ENCODE data around the gene PRDM16.

Gene PRDM16

DNA sequence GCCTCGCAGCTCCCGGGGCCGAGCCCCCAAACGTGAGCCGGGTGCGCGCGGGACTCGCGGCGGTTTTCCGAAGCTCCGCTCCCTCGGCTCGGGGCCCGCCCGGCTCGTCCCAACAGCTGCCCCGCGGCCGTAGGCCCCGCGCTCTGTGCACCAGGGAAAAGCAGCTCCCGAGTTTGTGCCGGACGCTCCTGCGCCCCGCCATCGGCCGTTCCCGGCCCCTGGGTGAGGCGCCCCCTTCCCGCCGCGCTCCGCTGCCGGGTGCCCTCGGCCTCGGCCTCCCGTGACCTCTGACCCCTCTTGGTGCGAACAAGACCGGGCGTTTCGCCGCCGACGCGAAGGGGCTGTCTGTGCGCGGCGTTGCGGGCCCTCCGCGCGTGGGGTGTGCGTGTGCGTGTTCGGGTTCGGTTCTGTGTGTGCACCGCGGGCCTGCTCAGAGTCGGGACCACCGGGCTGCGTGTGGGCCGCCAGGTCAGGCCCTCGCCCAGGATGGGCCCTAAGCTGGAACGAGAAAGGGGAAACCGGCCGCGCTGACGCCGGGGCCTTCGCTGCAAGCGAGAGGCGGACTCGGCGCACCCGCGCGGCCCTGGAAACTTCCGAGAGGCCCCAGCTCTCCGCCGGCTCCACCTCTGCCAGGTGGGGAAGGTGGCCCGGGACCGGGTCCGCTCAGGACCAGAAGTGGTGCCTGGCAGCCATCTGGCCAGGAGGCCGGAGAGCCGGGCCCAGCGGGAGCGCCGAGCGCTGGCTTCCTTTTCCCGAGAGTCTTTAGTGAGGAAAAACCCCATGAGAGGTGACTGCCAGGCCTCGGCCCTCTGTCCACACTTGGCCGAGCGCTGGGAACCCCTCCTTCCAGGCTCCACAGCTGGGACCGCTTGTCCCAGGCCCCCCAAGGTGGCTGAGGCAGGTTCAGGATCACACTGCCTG, 1.9 kb downstream of the PRDM16 start:
- no peak for DNase-seq

DNA sequence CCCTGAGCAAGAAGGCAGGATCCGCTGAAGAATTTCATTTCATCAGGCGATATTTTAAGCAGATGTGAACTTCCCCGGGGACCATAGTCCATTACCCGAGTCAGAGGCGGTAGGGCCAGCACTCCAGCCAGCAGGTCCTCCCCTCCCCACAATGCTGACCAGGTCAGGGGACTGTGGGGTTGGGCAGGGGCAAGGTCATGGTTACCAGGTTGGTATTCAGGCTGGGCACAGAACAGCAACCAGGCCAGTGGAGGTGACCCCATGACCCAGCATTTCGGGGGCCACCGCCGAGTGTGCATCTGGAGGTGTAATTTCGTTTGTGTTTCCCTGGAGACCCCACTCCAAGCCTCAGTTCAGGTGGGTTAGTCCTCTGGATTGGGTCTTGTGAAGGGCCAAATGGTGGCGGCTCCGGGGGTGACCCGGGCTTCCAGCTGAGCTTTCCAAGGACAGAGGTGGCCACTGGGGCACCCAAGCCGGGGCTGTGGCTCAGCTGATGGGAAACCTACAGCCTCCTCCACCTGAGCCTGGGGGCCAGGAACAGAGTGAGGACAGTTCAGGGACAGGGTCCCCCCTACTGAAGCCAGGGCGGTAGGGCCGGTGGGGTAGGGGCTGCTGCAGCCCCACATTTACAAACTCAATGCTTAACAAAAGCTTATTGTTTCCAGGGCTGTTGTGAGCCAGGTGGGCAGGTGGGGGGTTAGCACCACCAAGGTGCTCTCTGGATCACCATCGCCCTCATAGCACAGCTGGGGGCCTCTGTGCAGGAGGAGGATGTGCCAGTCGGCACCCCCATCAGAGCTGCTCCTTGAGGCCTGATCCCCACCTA, 2.8 kb downstream of the PRDM16 start:
- no peak for DNase-seq

DNA sequence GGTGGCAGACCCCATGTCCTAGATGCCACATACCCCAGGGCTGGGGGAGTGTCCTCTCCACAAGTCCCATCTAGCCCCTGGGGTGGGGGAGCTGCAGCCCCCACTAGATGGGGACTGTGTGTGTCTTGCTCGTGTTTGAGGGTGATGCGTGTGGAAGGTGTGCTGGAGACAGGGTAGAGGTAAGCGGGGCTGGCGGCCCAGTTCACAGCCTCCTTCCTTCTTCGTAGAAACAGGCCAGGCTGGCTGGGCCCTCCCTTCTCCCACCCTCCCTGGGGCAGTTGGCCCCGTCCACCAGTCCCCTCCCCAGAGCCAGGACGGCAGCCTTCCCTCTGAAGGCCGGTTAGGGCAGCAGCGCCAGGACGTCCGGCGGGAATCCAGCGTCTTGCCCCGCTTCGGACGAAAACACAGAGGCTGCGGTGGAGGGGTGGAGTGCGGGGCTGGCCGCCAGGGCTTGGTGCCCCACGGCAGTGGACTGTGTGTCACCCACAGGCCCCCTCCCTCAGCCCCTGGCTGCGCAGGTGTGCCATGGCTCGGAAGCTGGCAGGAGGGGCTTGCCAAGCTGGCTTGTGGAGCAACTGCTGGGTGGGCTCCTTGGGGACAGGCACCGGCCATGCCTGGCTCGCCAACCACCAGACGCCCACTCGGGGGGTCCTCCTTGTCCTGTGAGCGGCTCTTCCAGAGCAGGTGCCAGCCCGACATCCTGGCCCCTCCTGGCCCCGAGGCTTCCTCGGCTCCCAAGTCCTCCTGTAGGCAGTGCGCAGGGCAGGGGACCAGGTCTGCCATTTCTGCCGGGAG, 3.6 kb downstream of the PRDM16 start:
- DNase-seq: no peak

DNA sequence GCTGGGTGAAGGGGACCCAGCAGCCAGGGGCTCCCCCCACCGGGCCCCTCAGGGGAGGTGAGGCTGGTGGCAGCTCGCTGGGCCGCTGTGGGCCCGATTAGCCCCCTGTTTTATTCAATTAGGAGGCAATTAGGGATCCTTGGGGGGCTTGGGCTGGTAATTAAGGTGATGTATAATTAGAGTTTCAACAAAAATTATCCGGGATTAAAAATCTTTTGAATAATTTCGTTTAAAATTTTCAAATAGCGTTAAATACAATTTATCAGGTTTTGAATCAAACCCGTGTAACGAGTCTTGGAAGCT, 4.1 kb downstream of the PRDM16 start:
- no peak for DNase-seq

- DNase-seq: peak in 1 of 2 experiments; percentile 25
Observed at GRCh38 chr1:3073489-3074296, 4.7 kb downstream of the PRDM16 start.

- no peak for DNase-seq
Observed at GRCh38 chr1:3074297-3074741, 5.3 kb downstream of the PRDM16 start.

DNA sequence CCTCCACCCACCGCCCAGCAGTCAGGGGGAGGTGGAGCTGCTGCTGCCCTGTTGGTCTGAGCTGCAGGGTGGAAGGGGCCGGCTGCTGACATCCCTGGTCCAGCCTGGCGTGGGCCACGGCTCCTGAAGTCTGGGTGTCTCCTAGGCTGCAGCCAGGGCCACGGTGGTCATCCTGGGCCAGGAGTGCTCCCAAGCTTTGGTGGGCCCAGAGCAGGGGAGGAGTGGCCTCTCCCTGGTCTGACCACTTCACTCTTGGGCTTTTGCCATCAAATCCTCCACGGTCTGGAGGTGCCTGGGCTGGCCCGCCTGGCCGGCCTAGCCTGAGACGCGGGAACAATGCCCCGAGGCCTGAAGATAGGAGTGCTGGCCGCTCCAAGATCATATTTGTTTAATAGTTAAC, 5.8 kb downstream of the PRDM16 start:
- DNase-seq: no peak

DNA sequence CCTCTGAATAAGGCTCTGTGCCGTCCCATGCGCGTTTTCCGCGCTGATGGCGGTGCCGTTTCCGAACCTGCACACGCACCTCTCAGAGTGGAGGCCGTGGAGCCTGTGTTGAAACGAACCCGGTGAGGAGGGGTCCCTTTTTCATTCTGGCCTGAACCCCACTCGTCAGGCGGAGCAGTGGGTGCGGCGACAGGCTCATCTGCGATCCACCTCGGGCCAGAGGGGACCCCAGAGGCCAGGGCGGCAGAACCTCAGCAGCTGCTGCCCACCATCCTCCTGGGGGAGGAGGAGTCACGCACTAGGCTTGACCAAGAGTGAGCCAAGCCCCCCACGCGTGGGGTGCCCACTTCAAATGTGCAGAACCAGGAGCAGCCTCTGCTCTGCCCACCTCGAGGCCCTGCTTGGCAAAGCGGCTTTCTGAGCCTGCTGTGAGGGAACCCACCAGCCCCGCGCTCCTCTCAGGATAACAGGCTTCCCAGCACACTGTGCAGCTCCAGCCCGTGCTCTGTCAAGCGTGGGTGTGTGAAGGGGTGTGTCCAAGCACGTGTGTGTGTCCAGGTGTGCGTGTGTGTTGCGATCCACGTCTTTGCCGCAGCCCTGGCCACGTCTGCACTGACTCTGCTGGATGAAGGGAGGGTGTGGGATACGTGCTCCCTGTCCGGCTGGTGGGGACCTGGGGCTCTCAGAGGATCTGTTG, 6.8 kb downstream of the PRDM16 start:
- DNase-seq: no peak

DNA sequence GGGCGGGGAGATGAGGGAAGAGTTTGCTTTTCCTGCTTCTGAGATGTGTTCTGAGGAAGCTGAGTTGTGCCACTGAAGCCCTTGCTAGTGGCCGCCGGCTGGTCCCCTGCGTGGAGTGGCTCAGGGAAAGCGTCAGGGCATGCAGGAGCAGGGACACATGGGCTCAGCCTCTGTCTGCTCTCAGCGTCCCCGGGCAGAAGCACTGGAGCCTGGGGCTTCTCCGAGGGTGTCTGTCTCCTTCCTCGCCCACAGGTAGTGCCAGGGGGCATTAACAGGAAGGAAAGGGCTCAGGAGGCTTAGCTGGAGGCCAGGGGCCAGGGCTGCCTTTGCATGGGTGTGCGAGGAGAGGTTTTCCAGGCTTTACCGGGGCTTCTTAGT, 7.3 kb downstream of the PRDM16 start:
- DNase-seq: no peak

DNA sequence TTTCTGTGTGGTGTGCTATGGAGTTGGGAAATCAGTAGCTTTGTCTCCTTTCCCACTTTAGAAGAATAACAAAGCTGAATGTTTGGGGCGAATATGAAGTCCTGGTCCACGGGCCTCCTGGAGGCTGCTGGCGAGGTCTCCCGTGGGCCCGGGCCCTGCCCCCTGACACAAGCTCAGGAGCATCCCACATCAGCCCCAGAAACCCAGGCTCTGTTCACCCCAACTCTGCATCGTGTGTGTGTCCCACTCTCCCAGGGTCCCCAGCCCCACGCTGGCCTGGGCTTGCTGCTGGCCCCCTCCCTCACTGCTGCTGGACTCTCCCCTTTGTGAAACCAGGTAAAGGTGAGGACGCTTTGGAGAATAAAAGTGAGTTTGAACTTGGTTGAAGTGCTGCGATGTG, 8.1 kb downstream of the PRDM16 start:
- DNase-seq: no peak

- DNase-seq: no peak
Observed at GRCh38 chr1:3077561-3077960, 8.6 kb downstream of the PRDM16 start.

GRCh38 chr1:3078430-3078861, 9.4 kb downstream of the PRDM16 start:
- DNase-seq: no peak

DNA sequence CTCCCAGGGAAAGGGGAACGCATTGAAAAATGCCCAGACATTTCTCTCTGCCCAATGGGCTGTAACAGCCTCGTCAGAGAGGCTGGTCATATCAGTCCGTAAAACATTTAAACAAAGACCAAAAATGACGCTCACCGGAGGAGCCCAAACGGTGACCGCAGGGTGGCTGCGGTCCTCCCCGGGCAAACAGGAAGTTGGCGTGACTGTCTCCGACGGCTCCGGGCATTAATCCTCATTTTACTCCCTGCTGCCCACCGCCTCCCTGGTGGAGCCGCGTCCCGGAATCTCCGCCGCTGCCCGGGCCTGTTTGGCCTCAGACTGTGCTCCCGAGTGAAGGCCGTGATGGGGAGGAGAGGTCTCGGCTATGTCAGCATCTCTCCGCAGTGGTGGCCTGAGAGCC, 9.9 kb downstream of the PRDM16 start:
- DNase-seq: no peak

GRCh38 chr1:3079381-3080052, 10.5 kb downstream of the PRDM16 start:
- no peak for DNase-seq

GRCh38 chr1:3080053-3080955, 11.3 kb downstream of the PRDM16 start:
- no peak for DNase-seq

DNA sequence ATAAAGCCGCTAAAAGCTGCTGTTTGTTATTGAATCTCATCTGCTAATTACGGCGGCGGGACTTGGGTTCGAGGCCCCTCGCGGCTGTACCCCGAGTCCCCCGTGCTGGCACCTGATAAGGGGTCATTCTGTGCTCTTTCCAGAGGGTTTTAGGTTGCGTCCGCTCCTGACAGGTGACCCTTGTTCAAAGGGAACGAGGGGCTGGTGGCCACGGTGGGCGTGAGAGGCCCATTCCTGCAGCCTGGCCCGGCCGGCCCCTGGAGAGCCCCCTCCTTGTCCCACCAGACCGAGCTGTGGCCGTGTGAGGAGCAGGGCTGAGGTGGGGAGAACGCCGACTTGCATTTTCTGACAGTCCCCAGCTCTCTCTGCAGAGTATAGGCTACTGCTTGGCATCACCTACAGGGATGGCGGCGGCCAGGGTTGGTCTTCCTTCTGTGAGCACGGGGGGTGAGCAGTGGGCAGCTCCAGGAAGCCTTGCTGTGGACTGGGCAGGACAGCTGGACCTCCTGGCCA, 12.2 kb downstream of the PRDM16 start:
- DNase-seq: no peak

- DNase-seq: no peak
Observed at GRCh38 chr1:3082051-3082450, 13.0 kb downstream of the PRDM16 start.

GRCh38 chr1:3082571-3083516, 13.8 kb downstream of the PRDM16 start:
- DNase-seq: no peak

- no peak for DNase-seq
Observed at GRCh38 chr1:3084154-3084553, 15.2 kb downstream of the PRDM16 start.
